GM12892 (cell line): ENCODE measurements around the gene BACH1.
"Not testable (repeated sequence)": the region's sequence is repeated elsewhere in the genome, so short reads cannot be mapped to it uniquely, and the experiment has no call there.

Source experiments
- DNase-seq: peaks from one replicate; pipeline ENCODE4 v3.0.0; 2011; ENCODE audit not compliant: insufficient read length
- FAIRE-seq: peaks from 2 replicates; lab custom pipeline; 2011; peaks lifted over from hg19 to GRCh38; lab: Jason Lieb, UNC
- POLR2A ChIP-seq: IDR thresholded peaks from 2 replicates; pipeline ENCODE4 v1.6.1; 2011; ENCODE audit warnings: low read depth, low read length, control low read depth
- POLR2AphosphoS5 ChIP-seq: IDR thresholded peaks from 2 replicates; pipeline ENCODE4 v1.6.1; 2011; ENCODE audit warnings: low read depth, low read length, control low read depth
- TAF1 ChIP-seq: IDR thresholded peaks from 2 replicates; pipeline ENCODE4 v1.6.1; 2011; ENCODE audit warnings: low read depth, mild to moderate bottlenecking, control low read depth, low read length, borderline replicate concordance

BACH1 gene

DNA sequence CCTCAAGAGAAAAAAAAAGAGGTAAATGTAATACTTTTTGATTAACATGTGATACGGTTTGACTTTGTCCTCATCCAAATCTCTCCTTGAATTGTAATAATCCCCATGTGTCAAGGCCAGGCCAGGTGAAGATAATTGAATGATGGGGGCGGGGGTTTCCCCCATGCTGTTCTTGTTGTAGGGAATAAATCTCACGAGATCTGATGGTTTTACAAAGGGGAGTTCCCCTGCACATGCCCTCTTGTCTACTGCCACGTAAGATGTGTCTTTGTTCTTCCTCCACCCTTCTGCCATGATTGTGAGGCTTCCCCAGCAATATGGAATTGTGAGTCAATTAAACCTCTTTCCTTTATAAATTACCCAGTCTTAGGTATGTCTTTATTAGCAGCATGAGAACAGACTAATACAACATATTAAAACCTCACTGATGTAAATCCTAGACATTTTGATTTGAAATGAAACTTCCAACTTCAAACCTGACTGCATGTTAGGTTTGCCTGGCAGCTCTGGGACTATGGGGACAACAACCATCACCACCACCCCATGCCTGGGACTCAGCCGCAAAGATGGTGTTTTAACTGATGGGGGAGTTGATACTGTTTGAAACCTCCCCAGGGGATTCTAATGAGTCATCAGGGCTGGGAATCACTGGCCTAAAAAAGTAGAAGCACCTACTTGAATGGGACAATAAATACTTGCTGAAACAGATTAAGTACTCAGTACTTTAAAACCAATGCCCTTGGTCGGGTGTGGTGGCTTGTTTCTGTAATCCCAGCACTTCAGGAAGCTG, 32.8 kb upstream of the BACH1 start:
- FAIRE-seq (peak; percentile 89), DNase-seq (no peak)
- TF ChIP-seq POLR2AphosphoS5 (no peak), TAF1 (no peak), POLR2A (no peak)

GRCh38 chr21:29267666-29268065, 31.1 kb upstream of the BACH1 start:
- no peak for DNase-seq
- FAIRE-seq = no peak
- TF ChIP-seq POLR2AphosphoS5 = no peak
- TF ChIP-seq TAF1 = no peak

- TF ChIP-seq TAF1 = no peak
- no peak for TF ChIP-seq POLR2AphosphoS5
- TF ChIP-seq POLR2A = no peak
- FAIRE-seq = no peak
- DNase-seq = no peak
These were observed 26.8 kb upstream of the BACH1 start for GRCh38 chr21:29271927-29272333.

DNA sequence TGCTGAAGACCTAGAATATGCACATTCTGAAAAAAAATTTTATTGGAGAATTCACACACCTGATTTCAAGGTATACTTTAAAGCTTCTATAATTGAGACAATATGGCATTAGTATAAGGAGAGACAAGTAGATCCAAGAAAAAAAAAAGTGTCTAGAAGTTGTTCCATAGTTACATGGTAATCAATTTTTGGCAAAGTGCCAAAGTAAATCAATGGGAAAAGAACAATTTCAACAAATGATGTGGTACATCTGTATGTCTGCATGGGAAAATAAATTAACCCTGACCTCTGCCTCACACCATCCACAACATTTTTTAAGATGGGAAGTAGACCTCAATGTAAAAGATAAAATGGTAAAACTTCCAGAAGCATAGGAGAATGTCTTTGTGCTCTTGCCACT, 21.3 kb upstream of the BACH1 start:
- TF ChIP-seq TAF1 (no peak), POLR2AphosphoS5 (no peak), POLR2A (no peak)
- DNase-seq = no peak
- FAIRE-seq = no peak

DNA sequence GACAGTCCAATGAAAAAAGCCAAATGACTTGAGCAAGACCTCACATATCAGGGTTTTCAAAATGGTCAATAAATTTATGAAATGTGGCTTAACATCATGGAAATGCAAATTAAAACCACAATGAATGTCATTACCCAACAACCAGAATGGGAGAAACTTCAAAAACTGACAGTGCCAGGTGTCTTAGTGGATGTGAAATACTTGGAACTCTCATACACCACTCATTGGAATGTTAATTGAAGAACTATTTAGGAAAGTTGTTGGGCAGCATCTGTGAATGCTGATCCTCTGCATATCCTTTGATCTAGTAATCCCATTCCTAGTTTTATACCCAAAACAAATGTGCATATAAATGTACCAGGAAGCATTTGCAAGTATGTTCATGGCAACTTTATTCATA, 19.2 kb upstream of the BACH1 start:
- TF ChIP-seq POLR2AphosphoS5 (no peak), TAF1 (no peak), POLR2A (no peak)
- FAIRE-seq (no peak), DNase-seq (no peak)

- DNase-seq, FAIRE-seq: not testable (repeated sequence)
These were observed 16.9 kb upstream of the BACH1 start for GRCh38 chr21:29281801-29282200.

GRCh38 chr21:29287383-29287782, 11.3 kb upstream of the BACH1 start:
- FAIRE-seq (peak; percentile 69), DNase-seq (no peak)
- TF ChIP-seq POLR2A = no peak
- no peak for TF ChIP-seq POLR2AphosphoS5
- no peak for TF ChIP-seq TAF1

DNA sequence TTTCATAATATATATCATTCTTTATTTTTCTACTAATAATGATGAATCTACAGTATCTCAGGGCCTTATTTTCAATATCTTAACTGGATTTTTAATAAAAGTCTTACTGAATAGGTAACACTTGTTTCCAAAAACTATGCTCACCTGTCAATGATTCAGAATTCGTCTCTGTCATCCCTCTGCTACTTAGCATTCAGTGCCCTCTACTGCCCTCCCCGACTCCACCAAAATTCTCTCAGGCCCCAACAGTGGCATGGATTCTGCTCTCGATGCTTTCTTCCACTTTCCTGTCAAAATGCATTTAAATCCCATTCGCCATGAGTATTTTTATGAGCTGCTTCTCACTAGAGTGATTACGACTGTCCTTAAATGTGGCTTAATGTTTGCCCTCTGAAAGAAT, 10.5 kb upstream of the BACH1 start:
- FAIRE-seq (no peak), DNase-seq (no peak)
- TF ChIP-seq POLR2A = no peak
- no peak for TF ChIP-seq TAF1
- TF ChIP-seq POLR2AphosphoS5 = no peak

- FAIRE-seq (no peak), DNase-seq (no peak)
- TF ChIP-seq POLR2AphosphoS5 = no peak
- TF ChIP-seq POLR2A = no peak
- TF ChIP-seq TAF1 = no peak
These were observed 9.4 kb upstream of the BACH1 start for GRCh38 chr21:29289317-29289716.

GRCh38 chr21:29290240-29290639, 8.5 kb upstream of the BACH1 start:
- DNase-seq (no peak), FAIRE-seq (no peak)
- TF ChIP-seq TAF1 (no peak), POLR2AphosphoS5 (no peak), POLR2A (no peak)

- DNase-seq = peak; percentile 19
- no peak for TF ChIP-seq POLR2A
- TF ChIP-seq POLR2AphosphoS5 = no peak
- no peak for TF ChIP-seq TAF1
- peak; percentile 80 for FAIRE-seq
These were observed 5.2 kb upstream of the BACH1 start for GRCh38 chr21:29293495-29293894.

- no peak for FAIRE-seq
These were observed 3.6 kb upstream of the BACH1 start for GRCh38 chr21:29295066-29295650.

More at GRCh38 chr21:29295066-29295650, 3.6 kb upstream of the BACH1 start:
- DNase-seq = no peak
- TF ChIP-seq POLR2A = no peak
- no peak for TF ChIP-seq TAF1
- no peak for TF ChIP-seq POLR2AphosphoS5
